RPMI7951 (cell line): ENCODE measurements around the gene FMN1. TPM values are rescaled to one million over a fixed set of nuclear protein-coding genes. Genes with fewer than 3 reads are reported as not detected.

Experiments used
- DNase-seq: peaks from one replicate; pipeline ENCODE4 v3.0.0-alpha.2; 2012; ENCODE audit warnings: low read depth
- total RNA-seq: library from RNA; depleted of rRNA; stranded (reverse); fragments of >200 nt; shearing (Covaris generic); gene quantifications from 2 replicates; pipeline ENCODE4 v1.2.3, GENCODE V29; 2014

The FMN1 gene
- total RNA-seq, 1 experiment from 2014 or later, result 5.0 TPM

DNA sequence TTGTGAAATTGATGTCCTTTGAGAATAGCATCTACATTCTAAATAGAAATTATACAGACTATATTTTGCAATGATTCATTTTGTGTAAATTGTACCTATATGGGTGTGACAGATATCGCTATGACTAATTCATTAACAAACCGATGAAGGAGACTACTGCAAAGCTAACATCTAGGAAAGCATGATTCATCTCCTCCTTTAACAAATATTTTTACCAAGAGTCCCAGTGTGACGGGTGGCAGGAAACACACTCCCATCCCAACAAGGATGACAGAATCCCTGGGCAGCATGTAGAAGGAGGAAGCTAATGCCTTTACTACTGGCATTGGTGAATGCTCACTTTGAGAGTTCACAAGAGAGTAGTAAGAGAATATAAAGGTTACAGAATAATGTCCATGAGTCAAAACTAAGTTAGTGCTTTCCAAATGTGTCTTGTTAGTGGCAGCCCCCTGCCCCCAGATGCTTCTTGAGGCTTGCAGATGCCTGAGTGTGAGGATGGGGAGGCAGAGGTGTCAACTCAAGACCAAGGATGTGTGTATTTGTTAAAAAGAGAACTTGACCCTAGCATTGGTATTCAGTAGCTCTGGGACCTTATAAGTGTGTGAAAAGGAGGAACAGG is 180.6 kb downstream of the FMN1 start:
- peak; percentile 85 for DNase-seq

DNA sequence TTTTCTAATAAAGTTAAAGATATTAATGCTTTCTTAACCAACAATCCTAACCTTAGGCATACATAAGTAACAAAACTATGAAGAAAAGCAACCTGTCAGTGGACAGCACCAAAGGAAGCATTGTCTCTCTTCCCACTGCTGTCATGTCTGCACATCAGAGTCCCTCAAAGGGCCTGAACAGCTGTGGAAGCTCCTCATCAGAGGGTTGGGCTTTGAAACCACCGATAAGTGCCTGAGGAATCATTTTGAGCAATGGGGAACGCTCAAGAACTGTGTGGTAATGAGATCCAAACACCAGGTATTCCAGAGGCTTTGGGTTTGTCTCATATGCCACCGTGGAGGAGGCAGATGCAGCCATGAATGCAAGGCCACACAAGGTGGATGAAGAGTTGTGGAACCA is 182.5 kb downstream of the FMN1 start:
- no peak for DNase-seq

DNA sequence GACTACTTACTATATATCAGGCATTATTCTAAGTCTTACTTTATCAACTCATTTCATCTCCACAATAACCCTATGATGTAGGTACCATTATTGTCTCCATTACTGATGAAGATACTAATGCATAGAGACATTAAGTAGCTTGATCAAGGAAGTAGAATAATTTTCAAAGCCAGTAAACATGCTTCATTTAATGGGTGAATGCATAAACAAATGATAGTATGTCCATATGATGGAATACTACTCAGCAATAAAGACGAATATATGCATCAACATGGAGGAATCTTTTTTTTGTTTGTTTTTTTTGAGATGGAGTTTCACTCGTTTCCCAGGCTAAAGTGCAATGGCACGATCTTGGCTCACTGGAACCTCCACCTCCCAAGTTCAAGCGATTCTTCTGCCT is 184.9 kb downstream of the FMN1 start:
- no peak for DNase-seq

DNA sequence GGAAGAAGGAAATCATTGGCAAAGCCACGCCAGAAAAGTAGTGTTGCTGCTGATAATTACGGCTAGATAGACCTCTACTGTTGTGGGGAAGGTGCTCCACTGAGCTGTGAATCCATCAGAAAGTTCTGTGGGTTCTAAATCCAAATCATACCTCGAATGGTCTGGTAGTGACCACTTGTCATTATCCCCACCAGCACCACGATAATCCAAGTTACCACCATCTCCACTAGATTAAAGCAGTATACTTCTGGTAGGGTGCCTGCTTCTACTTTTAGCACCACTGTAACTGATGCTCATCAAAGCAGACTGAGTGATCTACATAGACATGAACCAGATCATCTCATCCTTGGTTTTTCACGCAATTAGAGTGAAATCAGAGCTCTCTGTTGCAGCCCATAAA is 185.5 kb downstream of the FMN1 start:
- DNase-seq, result no peak

DNA sequence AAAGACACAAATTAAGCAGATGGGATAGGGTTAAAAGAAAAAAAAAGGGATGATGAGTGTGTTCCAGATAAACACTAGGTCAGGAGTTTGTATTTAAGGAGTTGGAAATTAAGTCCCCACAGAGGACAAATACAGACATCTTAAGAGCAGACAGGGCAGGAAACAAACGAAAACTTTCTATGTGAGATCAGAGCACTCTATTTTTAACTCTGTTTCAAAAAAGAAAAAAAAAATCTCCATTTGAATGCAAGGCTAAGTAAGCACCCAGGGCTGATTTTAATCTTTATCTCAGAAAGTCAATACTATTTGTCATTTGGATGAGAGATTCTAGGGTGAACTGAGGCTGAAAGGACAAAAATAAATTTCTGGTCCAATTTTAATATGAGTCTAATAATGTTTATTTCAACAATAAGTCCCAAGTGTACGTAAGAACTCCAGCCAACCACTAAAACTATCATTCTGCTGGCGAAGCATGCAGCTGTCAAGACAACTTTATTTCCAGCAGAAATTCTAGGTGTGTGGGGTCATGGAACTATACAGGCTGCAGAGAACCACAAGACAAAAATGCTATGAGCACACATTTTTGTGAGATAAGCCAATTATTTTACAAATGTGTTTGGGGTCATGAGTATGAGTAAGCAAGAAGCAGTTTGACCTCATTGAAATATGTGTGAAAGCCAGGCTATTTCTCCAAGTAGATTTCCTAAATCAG is 186.1 kb downstream of the FMN1 start:
- DNase-seq, result peak; percentile 72

DNA sequence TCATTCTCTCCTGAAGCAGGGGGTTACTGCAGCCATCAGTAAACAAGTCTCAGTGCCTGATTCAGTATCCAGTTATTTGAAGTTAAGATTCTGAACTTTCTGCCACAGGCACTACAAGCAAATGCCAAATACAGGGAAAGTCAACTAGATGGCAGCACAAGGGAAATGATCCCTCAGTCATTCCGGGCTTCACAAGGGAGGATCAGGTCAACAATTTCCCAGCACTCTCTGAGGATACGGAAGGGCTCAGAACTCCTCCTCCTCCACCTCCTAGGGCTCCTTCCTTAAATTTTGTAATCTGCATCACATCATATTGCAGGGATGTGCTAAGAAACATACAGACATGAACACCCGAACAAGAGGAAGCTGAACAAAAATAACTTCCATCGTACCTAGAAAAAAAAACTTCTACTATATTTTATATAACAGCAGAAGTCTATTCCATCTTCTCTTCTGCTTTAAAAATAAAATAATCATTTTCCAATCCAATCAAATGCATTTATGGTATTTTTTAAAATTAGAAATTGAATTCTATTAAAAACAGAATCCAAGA is 187.1 kb downstream of the FMN1 start:
- peak; percentile 59 for DNase-seq

DNA sequence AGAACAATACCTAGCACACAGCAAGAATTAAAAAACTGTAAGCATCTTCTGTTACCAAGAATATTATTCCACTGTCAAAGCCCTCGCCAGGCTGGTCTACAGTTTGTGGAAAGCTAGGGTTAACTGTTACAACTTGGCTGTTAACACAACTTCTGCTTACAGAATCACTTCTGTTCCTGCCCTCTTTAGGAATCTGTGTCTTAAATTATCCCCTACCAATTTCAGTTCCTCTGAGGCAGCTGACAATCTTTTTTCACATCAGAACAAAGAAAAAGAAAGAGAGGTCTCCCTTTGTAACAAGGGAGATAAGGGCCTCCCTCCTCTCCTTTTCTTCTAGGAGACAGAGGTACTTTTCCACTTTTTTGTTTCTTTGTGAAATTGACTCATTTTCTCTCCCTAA is 188.9 kb downstream of the FMN1 start:
- no peak for DNase-seq

DNA sequence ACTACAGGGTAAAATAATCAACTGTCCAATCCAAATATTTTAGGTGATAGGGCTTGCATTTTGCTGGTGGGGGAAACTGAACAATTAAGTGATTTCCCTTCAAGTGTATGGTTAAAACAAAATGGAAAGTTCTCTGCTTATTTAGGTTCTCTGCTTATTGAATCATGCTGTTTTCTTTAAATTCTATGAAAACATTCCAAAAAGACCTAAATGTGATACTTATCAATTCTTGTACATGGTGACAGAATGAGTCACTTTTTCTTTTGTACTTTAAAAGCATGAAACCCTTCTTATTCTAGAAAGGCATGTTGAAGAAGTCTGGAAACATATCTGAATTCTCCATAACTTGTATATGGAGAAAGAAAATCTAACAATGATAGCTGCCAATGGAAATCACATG is 192.6 kb downstream of the FMN1 start:
- no peak for DNase-seq

DNA sequence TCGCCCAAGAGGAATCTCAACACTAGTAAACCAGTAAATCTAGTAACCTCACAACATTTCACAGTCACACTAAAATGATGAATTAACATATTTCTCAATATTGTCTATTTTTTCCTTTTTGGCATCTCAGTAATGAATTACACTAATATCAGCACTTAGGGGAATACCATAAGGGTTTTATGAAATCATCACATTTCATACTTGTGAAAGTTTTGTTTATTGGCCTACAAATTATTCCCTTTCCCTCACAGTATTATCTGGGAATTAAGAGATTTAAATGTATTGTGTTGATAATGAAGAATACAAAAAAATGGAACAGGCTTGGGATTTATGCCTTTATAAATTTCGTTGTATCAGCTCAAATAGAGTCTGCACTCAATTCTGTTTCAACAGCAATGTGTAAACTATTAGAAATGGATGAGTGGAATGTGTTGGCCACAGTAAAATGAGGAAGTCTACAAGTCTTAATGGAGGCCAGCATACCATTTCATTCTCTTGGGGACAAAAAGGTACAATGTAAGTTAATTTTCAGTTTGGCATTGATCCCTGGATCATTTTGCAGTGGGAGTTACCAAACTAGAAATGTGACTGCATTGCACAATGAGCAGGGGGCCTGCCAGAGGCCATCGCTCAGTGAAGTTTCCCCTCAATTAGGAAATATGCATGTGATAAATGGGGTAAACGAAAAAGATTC is 195.4 kb downstream of the FMN1 start:
- no peak for DNase-seq

DNA sequence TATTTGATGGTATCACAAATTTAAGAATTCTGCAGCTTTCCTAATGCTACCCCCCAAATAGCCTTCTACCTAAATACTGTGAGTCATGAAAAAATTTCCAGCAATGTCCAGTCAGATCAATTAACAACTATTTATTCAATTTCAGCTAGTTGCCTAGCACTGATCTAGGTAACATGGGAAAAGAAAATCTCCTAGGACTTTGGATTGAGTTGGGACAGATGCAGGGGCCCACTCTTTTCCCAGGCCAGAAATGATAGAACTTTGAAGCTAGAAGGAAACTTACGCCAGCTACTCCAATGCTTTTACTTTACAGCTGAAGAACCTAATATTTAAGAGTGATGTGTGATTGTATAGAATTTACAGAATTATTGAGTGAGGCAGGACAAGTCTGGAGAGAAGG is 196.3 kb downstream of the FMN1 start:
- no peak for DNase-seq

DNA sequence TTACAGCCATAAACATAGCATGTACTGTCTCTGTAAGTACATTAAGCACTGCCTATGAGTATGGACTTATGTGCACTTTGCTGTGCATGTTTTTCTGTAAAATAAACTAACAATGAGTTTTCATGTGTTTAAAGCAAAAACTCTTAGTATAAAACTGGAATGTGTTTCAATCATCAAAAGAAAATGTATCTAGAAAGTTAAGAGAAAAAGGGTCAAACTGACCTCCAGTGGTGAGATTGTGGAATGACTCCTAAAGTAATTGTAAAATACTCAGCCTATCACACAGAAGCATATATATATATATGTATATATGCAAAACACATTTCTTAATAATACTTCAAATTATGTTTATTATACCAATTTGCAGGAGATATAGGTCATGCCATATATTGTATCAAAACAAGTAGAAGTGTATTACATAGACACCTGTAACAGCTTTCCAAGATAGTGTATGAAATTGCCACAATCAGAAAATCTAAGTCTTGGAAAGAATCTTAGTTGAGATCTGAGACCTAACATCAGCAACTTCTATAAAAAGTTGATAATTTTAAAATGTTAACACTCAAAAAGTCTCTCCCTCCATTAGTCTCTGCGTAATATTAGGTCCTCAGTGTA is 199.6 kb downstream of the FMN1 start:
- peak; percentile 56 for DNase-seq

DNA sequence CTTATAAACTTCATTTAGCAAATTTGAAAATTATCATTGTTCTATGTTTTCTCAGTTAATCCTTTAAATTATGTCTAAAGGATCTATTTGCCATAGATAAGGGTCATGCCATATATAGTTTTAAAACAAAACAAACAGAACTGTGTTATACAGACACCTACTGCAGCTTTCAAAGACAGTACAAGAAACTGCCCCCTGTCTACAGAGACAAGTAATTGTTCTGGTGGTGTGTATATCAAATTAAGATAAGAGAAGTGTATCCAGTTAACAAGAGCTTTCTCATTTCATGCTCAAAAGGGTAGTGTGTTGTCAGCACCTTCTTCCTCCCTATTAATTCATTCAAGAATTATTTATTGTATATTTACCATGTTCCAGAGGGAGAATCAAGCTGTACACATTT is 201.2 kb downstream of the FMN1 start:
- peak; percentile 34 for DNase-seq

DNA sequence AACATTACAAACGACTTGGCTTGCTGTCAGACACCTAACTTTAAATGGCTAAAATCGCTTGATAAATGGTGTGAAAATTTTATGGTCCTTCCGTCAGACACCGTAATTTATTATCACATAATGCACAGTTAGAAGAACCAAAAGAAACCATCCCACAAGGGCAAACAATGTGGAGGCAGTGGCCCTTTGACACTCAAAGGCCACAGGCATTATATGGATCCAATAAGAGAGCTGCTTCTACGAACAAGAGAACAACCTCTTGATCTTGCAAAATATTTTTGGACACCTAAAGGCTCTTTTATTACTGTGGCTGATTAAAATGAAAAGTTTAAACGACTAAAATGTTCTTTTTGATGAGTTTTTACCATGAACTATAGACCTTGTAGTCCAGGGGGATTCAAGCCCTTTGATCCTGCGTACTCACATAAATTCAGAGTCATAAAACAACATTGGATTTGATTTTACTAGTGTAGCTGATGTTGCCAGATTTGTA is 202.8 kb downstream of the FMN1 start:
- no peak for DNase-seq

DNA sequence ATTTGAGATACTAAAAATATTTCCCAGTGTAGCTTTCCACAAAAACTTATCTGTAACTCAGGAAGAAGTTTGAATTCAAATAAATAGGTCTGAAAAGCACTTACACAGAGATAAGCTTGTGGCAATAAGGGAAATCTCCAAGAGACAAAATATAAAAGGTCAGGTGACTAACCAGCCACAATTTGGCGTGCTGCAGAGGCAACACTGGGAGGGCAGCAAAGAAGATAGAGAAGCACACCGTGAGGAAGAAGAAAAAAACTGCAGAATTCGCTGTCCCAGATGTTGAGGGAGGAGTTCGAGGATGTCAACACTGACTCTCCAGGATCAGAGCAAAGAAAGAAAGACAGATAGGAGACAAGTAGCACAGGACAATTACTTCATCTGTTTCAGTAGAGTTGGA is 204.4 kb downstream of the FMN1 start:
- DNase-seq, result no peak

DNA sequence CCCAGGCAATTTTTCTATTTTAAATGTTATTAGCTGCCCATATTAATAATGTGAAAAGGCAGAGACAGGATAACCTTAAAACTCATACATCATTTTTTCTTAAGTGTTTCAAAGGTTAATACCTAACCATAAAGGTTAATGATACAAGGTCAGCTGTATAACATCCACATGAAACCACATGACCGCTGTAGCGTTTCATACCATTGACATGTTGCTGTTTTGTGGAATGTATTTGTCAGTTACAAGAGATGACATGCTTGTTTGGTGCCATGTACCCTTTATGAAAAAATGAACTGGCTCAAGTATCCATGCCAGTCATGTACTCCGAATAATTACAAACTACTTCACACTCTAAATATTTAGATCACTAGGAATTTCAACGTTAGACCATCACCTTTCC is 207.4 kb downstream of the FMN1 start:
- no peak for DNase-seq

DNA sequence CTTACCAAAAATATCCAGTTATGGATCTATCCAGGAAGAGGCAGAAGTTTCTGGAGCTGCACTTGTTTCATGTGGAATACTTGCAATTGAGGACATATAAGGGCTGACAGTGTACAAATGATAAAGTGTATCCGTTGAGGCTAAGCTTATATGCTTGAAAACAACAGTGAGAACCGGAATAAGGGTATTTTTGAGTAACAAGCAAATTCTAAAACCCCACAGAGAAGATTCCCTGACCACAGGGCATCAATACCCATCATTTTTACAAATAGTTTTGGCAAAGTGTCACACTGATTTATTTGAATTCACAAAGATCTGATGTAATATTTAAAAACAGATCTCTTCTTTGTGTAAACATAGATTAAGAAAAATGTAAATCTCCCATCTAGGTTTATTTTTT is 208.4 kb downstream of the FMN1 start:
- DNase-seq, result no peak

DNA sequence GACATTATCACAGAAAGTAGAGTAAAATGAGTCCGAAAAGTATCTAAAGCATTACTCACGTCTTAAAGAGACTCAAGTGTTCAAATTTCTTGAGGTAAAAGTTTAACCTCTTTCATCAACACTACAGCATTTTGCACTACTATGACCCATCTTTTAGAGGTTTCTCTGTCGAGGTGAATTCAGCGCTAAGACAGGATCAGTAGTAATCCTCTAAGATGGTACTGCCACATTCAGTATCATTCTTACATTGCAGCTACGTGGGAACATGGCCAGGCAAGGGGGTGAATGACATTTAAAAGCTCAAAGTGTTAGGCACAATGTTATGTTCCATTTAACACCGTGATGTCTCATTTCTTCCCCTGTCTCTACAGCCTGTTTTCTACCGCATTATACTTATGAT is 210.8 kb downstream of the FMN1 start:
- no peak for DNase-seq

DNA sequence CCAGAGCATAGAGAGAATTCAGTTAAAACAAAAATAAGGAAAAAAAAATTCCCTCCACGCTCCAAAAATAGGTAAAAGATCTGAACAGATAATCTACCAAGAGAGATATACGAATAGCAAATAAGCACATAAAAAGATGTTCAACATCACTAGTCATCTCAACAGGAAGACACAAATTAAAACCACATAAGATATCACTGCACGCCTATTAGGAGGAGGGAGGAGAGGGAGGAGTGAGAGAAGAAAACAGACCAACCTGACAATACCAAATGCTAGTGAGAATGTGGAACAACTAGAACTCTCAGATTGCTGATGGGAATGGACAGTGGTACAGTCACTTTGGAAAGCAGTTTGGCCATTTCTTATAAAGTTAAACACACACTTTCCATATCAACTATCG is 212.5 kb downstream of the FMN1 start:
- DNase-seq, result peak; percentile 67

DNA sequence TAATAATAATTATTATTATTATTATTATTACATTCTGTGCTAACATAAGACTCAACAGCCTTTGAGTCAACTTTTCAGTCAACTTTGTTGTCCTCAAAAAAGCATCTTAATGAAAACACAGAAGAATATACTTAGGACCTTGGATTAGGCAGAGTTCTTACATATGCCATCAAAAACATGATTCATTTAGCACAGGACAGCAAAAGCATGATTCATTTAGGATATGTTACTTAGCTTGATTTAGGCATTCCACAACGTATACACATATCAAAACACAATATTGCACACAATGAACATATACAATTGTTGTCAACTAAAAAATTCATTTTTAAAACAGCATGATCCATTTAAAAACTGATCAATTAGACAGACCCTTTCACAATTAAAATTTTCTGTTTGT is 213.0 kb downstream of the FMN1 start:
- DNase-seq, result peak; percentile 31

DNA sequence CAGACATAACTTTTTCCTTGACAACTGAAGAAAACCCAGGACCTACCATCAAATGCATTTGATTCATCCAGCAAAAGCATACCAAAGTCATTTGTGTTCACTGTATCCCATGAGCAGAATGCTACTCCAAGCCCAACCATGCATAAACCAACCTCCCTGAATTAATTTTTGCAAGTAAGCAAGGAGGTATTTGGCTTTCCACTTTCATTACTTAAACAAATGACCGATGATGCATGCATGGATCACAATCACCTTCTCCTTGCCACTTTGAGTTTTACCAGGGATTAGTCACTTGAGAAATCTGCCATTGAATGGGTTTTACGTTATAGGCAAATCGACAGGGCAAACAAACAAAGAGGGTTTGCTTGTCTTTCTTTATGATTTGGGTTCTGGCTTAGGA is 214.8 kb downstream of the FMN1 start:
- DNase-seq, result peak; percentile 85

DNA sequence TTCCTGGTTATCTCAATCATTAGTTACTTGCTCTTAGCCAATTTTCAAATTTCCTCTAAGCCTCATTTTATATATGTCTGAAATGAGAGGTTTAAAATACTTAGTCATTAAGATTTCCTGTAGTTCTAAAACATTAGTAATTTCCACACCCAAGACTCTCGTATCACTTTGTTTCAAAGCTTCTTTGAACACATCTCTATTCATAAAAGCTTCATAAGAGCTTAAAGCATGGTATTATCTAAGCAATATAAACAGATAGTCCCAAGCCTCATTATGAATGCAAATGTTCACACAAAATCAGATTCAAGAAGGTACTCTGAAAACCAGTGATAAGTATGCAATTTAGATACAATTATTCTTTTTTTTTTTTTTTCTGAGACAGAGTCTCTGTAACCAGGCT is 217.0 kb downstream of the FMN1 start:
- no peak for DNase-seq

DNA sequence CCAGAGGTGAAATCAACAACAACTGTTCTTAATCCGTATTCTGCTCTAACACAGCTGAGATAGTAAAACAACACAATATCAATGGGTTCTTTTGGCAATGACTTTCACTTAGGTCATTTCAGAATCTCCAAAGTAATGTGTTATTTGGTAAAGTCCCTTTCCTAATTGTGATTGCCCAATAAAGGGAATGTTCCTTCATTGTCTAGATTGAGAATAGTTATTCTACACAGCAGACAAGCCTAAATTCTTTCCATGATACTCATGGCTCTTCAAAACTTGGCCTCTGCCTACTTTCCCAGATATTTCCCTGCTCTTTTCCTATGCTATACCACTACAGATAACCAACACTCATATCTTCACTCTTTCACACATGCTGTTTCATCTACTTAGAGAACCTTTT is 219.8 kb downstream of the FMN1 start:
- no peak for DNase-seq
